GM19023 (cell line): ENCODE results near the gene FOXF1.

Experiments used
- ATAC-seq: cut with Tn5 transposase; IDR thresholded peaks from one replicate; pipeline ENCODE4 v1.9.1; 2021; ENCODE audit warnings: mild to moderate bottlenecking, moderate library complexity; ENCODE audit not compliant: unreplicated experiment

Gene FOXF1

DNA sequence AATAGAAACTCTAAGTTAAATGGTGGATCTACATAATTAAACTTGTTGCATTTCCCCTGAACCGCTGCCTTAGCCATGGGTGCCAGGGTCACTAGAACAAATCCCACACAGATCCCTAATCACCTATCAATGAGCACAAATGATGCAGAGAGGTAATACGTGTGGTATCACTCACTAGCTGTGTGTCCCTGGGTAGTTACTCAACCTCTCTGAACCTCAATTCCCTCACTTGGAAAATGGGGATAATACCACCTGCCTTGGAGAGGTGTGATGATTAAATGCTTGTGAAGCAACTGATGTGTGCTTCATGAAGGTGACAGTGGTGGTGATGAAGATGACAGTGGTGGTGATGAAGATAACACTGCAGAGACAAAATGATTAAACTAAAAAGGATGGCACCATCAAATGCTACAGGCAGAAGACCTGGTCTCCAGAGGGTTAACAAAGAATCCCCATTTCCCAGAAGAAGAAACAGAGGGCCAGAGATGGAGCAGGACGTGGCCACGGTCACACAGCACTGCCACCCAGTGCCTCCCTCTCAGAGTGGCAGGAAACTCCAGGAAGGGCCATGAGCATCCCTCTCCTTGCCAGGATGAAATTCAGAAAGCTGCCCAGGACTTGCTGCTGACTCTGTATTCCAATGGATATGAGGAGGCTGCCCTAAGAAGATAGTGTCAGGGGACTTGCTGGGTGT, 17.9 kb upstream of the FOXF1 start:
- no peak for ATAC-seq

DNA sequence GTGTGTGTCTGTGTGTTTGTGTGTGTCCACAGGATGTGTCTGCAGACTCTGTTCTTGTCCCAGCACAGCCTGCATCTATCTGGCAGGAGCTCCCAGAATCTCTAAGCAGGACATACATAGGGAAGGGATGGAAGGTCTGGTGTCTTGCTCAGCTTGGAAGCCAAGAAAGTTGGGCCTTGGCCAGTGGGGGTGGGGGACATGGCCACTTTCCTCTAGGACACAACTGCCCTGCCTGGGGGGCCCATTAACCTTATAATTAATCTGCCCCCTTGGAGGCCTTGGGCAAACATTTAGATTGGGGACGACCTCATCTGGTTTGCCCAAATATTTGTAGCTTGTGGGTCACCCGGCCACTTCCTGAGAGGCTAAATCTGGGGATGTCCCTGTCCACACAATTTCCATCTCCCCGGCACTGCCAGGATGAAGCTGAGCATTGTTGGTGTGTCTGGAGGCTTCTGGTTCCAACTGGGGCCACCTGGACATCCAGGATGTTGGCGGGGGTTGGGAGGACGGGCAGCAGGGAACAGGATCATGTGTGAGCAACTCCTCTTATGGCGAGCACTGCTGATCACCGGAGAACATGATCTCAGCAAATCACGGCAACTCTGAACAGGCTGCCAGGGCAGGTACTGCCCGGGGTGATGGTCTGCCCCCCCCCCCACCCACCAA, 17.2 kb upstream of the FOXF1 start:
- no peak for ATAC-seq

- ATAC-seq = no peak
Observed at GRCh38 chr16:86494039-86494564, 16.2 kb upstream of the FOXF1 start.

- ATAC-seq = no peak
Observed at GRCh38 chr16:86494565-86495356, 15.6 kb upstream of the FOXF1 start.

- no peak for ATAC-seq
Observed at GRCh38 chr16:86495357-86495701, 15.0 kb upstream of the FOXF1 start.

DNA sequence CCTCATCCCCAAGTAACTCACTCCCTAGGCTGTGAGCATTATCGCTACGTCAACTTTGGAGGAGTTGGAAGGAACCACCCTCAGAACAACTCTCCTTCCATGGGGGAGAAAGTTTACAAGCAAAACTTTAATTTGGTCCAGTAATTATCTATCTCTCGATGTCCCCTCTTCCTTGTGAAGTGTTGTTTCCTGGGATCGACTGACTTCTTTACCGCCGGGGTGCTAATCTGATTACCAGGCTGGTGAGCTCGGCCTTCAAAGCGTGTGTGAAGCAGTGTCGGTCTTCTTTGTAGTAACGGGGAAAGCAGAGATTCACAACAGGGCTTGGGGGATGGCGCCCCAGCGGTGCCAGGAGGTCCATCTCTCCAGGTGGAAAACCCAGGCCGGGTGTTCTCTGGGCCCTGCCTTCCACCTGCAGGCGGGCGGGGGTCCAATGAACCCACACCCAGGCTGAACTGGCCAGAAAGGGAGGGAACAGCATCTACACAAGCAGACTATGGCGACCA, 14.5 kb upstream of the FOXF1 start:
- no peak for ATAC-seq

- ATAC-seq = no peak
Observed at GRCh38 chr16:86496262-86496928, 13.9 kb upstream of the FOXF1 start.

DNA sequence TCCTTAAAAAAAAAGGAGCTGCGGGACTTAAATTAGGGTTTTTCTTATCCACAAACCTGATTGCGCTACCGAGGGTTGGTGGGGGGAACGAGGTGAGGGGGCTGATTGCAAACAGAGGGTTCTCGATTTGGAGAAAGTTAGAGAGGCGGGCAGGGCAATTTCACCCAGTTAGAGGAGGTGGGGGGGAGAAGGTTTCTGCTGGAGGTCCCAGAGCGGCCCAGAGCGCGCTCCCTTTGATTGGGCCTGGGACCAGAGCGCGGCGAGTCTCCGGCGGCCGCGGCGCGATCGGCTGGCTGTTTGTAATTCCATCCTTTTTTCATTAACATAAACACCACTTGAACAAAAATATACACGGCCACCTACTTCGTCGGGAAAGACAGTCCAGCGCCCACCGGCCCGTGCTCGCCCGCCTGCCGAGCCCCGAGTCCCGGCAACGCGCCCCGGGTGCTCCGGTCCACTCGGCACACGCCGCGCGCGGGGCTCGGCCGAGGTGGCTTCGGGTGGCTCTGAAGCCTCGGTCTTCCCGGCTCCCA, 13.3 kb upstream of the FOXF1 start:
- no peak for ATAC-seq

DNA sequence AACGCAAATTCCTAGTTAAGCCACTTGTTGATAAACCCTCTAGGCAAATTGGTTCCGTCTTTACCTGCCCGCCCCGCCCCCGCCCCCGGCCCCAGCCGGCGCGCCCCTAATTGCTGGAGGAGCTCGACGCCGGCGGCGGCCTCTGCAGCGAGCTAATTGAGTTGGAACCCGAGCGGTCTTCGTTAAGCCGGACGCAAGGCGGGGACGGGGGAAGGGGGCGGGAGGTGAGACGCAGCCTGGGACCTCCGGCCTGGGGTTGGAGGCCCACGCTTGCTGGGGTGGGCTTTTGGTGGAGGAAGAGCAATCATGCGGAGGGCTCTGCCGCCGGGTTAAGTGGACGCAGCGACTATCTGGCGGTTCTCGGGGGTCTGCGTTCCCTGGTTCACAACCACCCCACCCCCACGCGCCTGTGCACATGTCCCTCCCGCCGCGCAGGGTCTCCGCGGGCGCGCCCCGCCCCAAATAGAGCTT, 12.7 kb upstream of the FOXF1 start:
- no peak for ATAC-seq

GRCh38 chr16:86498155-86498670, 12.1 kb upstream of the FOXF1 start:
- ATAC-seq = no peak

- ATAC-seq = no peak
Observed at GRCh38 chr16:86498671-86499439, 11.5 kb upstream of the FOXF1 start.

DNA sequence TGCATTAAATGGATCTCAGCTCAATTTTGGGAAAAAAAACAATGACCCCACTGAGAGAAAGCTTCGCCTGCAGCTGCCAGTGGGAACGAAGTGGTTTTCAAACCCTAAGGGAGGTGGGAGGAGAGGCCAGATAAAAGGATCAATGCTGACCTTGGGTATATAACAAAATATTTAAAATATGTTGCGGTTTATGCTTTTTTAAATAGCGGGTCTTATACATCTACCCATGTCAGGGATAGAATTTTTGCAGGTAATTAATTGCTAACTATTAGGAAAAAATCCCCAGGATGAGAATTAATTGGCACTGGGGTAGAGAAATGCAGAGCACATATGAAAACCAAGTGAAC, 10.9 kb upstream of the FOXF1 start:
- ATAC-seq = no peak

GRCh38 chr16:86499889-86500707, 10.2 kb upstream of the FOXF1 start:
- ATAC-seq = no peak

DNA sequence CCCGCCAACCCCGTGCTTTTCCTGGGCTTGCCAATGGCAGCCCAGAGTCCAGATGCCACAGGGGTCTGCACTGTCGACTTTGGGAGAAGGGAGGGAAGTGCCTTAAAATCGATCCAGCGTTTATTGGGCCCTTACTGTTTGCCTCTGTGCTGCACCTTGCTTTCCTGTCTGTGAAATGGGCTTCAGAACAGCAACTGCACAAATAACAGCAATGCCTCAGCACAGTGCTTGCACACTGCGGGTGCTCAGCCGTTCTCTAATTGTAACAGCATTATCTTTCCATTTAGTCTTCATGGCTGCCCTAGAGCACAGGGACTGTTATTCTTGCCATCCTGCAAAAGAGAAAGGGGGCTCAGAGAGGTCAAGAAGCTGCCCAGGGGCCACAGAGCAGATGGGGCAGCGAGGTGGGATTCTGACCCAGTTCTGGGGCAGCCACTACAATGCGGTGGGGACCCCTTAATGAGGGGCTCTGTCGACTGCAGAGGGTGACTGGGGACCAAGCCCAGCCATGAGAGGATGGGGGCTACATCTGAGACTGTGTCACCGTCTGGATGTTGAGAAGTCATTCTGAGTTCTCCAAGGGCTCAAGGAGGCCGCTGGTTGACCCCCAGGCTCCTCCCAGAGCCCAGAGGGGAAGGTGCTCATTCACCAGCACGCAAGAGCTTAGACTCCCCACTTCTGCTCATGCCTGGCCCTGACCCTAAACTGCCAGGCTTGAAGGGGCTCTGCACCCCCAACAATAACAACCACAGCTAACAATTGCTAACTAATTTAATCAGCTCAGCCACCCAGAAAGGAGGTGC, 9.4 kb upstream of the FOXF1 start:
- no peak for ATAC-seq

- no peak for ATAC-seq
Observed at GRCh38 chr16:86501989-86502855, 8.1 kb upstream of the FOXF1 start.

GRCh38 chr16:86502856-86503748, 7.2 kb upstream of the FOXF1 start:
- ATAC-seq = no peak
